ENCODE data around the gene PRSS21. TPM values are rescaled to one million over a fixed set of nuclear protein-coding genes. Genes with fewer than 3 reads are reported as not detected.

PRSS21 gene
- total RNA-seq, 1 donor from 2014 or later, result not detected

- no peaks in the 10 kb centered on the region for H3K4me1 Mint-ChIP-seq (ENCODE audit: low read depth)
- H3K9me3 Mint-ChIP-seq (ENCODE audit: low read depth), result peaks cover 5% of the 10 kb centered on the region
- peak overlapping the region; percentile 82 for H3K27ac Mint-ChIP-seq
- H3K4me3 Mint-ChIP-seq (ENCODE audit: low read depth), result no peak overlapping the region
- H3K27me3 Mint-ChIP-seq, result no peaks in the 10 kb centered on the region
- DNase-seq (ENCODE audit: low spot score, unreplicated experiment), result no peak
- no peak for TF ChIP-seq CTCF (IDR thresholded peaks at IDR 0.05; ENCODE audit: unreplicated experiment)
- peaks cover 37% of the 10 kb centered on the region for H3K36me3 Mint-ChIP-seq (ENCODE audit: insufficient read depth)
Measured at GRCh38 chr16:2770057-2770951, 46.7 kb upstream of the PRSS21 start.

DNA sequence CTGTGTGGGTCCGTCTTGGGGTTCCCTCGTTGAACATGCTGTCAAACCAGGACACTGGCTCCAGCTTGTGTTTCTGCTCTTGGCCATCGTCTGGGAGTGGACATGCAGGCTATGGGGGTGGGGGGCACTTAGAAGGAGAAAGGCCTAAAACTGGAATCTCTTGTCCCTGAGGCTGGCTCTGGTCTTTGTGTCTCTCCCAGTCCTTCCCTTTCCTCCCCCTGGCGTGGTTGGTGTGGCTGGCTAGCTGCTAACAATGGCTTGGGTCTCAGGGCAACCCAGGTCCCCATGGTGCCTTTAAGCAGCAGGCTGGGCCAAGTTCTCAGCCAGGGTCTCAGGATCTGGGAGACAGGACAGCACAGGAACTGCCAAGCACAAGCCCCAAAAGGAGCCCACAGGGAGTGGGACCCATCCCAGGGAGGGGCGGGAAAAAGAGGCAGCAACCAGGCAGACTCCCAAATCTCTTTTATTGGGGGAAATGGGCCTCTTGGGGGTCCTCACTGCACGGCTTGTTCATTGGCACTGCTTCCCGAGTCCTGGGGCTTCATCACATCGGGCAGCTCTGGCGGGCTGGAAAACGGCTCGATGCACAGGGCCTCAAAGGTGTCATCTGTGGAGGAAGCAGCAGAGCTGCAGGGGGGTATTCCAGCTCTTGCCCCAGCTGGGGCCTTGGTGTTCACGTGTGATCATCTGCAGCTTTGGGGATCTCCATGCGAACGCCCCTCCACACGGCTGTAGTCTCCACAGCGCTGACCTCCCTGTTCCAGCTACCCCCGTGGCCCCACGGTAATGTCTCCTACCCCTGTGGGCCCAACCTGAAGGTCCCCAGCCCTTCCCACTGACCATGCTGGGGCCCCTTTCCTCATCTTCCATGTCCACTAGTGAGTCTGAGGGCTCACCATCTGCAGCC lies 45.3 kb upstream of the PRSS21 start:
- H3K36me3 Mint-ChIP-seq (ENCODE audit: insufficient read depth), result peaks cover 23% of the 10 kb centered on the region
- no peaks in the 10 kb centered on the region for H3K9me3 Mint-ChIP-seq (ENCODE audit: low read depth)
- H3K4me3 Mint-ChIP-seq (ENCODE audit: low read depth), result no peak overlapping the region
- TF ChIP-seq CTCF (IDR thresholded peaks at IDR 0.05; ENCODE audit: unreplicated experiment), result no peak
- H3K4me1 Mint-ChIP-seq (ENCODE audit: low read depth), result peaks cover 7% of the 10 kb centered on the region
- peak overlapping the region; percentile 77 for H3K27ac Mint-ChIP-seq
- no peak for DNase-seq (ENCODE audit: low spot score, unreplicated experiment)
- H3K27me3 Mint-ChIP-seq, result no peaks in the 10 kb centered on the region

DNA sequence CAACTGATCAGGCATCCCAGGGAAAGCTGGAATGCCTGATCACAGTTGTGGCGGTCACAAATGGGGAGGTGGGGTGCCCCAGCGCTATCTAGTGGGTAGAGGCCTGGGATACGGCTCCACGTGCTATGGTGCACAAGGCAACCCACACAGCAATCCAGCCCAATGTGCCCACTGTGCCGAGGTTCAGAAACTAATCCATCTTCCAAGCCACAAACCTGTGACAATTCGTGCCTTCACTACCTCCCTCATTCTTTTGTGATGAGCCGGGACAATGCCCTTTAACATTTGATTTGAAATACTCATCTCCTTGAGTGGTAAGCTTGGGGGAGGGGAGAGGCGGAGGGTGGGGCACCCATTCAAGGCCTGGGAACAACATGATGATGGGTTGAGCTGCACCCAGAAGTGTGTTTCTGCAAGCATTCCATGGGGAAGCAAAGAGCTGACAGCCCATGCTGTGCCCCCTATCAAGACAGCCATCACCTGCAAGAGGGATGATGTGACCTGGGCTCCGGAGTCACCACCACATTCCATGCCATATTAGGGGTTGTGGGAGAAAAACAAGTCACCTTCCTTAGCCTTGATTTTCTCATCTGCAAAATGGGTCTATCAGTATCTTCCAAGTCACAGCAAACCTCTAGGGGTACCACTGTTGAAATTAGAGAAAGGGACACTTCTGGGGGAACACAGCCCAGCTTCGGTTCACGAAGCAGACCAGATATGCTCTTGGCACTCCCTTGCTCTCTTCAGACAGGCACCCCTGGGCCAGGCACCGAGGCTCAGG lies 43.7 kb upstream of the PRSS21 start:
- no peak for TF ChIP-seq CTCF (IDR thresholded peaks at IDR 0.05; ENCODE audit: unreplicated experiment)
- DNase-seq (ENCODE audit: low spot score, unreplicated experiment), result no peak
- Mint-ChIP-seq H3K27ac (peak overlapping the region; percentile 39), H3K36me3 (ENCODE audit: insufficient read depth) (peaks cover 13% of the 10 kb centered on the region), H3K4me3 (ENCODE audit: low read depth) (no peak overlapping the region), H3K27me3 (no peaks in the 10 kb centered on the region), H3K4me1 (ENCODE audit: low read depth) (peaks cover 12% of the 10 kb centered on the region), H3K9me3 (ENCODE audit: low read depth) (no peaks in the 10 kb centered on the region)

DNA sequence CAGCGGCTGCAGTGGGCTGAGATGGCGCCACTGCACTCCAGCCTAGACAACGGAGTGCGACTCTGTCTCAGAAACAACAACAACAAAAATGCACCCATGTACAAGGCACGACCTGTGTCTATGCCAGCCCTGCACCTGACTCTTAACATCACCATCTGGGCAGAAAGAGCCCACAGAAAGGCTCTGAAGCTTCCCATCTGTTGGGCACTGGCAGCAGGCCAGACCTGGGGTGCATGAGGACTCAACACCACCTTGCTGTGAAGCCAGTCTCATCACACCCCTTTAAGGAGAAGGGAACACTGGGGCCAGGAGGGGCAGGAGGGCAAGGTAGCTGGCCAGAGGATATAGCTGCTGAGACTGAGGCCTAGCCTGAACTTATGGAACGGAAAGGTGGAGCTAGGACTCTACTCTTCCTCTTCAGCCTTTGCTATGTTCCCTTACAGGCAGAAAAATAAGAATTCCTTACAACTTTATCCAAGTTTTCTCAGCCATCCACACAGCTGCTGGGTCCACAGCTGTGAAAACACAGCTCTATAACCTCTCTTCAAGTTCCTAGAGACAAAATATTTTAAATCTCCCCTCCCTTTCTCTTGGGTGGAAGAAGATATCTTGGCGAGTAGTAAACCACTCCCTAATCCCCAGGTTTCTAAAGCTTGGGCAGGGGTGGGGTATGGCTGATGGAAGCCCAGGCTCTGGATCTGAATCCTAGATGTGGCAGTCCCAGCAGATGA lies 42.7 kb upstream of the PRSS21 start:
- H3K4me3 Mint-ChIP-seq (ENCODE audit: low read depth), result no peak overlapping the region
- DNase-seq (ENCODE audit: low spot score, unreplicated experiment), result no peak
- H3K27me3 Mint-ChIP-seq, result no peaks in the 10 kb centered on the region
- H3K9me3 Mint-ChIP-seq (ENCODE audit: low read depth), result no peaks in the 10 kb centered on the region
- peaks cover 13% of the 10 kb centered on the region for H3K36me3 Mint-ChIP-seq (ENCODE audit: insufficient read depth)
- H3K27ac Mint-ChIP-seq, result peak overlapping the region; percentile 62
- peaks cover 17% of the 10 kb centered on the region for H3K4me1 Mint-ChIP-seq (ENCODE audit: low read depth)
- no peak for TF ChIP-seq CTCF (IDR thresholded peaks at IDR 0.05; ENCODE audit: unreplicated experiment)
